Fibroblast of lung (primary cell): Measurements from ENCODE around the gene DNAJC24.

Experiments used
- EZH2 ChIP-seq: IDR thresholded peaks from 2 replicates; pipeline ENCODE4 v1.5.1; 2012; ENCODE audit warnings: low read length, control low read depth, mild to moderate bottlenecking; ENCODE audit errors: missing control alignments
- TF ChIP-seq, protein P1 (sequence below), 2 donors: IDR thresholded peaks in 1 of 2; conservative IDR thresholded peaks in 1 of 2; 1 replicate in 1 of 2; 2 replicates in 1 of 2; pipeline ENCODE4 v1.5.1; 2011 to 2012; ENCODE audit warnings: low read length in 2 of 2, control low read depth in 1 of 2, inconsistent platforms in 1 of 2, low read depth in 1 of 2, mild to moderate bottlenecking in 1 of 2

GRCh38 chr11:31326470-31327148, 43.1 kb upstream of the DNAJC24 start:
- no peak for TF ChIP-seq EZH2
- TF ChIP-seq, protein P1, sequence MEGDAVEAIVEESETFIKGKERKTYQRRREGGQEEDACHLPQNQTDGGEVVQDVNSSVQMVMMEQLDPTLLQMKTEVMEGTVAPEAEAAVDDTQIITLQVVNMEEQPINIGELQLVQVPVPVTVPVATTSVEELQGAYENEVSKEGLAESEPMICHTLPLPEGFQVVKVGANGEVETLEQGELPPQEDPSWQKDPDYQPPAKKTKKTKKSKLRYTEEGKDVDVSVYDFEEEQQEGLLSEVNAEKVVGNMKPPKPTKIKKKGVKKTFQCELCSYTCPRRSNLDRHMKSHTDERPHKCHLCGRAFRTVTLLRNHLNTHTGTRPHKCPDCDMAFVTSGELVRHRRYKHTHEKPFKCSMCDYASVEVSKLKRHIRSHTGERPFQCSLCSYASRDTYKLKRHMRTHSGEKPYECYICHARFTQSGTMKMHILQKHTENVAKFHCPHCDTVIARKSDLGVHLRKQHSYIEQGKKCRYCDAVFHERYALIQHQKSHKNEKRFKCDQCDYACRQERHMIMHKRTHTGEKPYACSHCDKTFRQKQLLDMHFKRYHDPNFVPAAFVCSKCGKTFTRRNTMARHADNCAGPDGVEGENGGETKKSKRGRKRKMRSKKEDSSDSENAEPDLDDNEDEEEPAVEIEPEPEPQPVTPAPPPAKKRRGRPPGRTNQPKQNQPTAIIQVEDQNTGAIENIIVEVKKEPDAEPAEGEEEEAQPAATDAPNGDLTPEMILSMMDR (conservative IDR thresholded peaks at IDR 0.05 in 1 of 2, IDR thresholded peaks at IDR 0.05 in 1 of 2; ENCODE audit: low read depth in 1 of 2, low read length in 2 of 2): no peak
